ENCODE data around the gene POLDIP2. TPM values are rescaled to one million over a fixed set of nuclear protein-coding genes. Genes with fewer than 3 reads are reported as not detected.

POLDIP2 gene
- total and polyA plus RNA-seq, 2 of the 13 experiments (the other 11 are each of a cell fraction or from before 2014, with no cell fraction given) = 85.9 to 114 TPM

- TF ChIP-seq PRDM10 (CRISPR knock-in tag; IDR thresholded peaks at IDR 0.05; ENCODE audit: low read depth) = no peak
- no peak for TF ChIP-seq CCAR2 (optimal IDR thresholded peaks at IDR 0.05; ENCODE audit: low read depth, low read length)
- TF ChIP-seq ZNF691 (CRISPR knock-in tag; IDR thresholded peaks at IDR 0.05; ENCODE audit: borderline replicate concordance, low read depth) = no peak; the same call in 1 of the 2 replicates
- peak; percentile 75; the same call in 1 of the 2 replicates for TF ChIP-seq ZNF503 (CRISPR knock-in tag; IDR thresholded peaks at IDR 0.05)
- TF ChIP-seq ZBTB8A (CRISPR knock-in tag; IDR thresholded peaks at IDR 0.05; ENCODE audit: borderline replicate concordance, low read depth) = no peak
- peak; percentile 58 for TF ChIP-seq GABPB1 (CRISPR knock-in tag; IDR thresholded peaks at IDR 0.05)
- TF ChIP-seq BORCS8-MEF2B (CRISPR knock-in tag; IDR thresholded peaks at IDR 0.05) = 0 out of 2 replicates have a peak, but pooled peaks have one; percentile 17
- peak; percentile 72 for TF ChIP-seq PHF21A (CRISPR knock-in tag; IDR thresholded peaks at IDR 0.05)
- TF ChIP-seq PRDM15 (CRISPR knock-in tag; IDR thresholded peaks at IDR 0.05) = peak; percentile 67
- TF ChIP-seq ZNF564 (CRISPR knock-in tag; IDR thresholded peaks at IDR 0.05) = no peak
- TF ChIP-seq ZNF766 (CRISPR knock-in tag; IDR thresholded peaks at IDR 0.05; ENCODE audit: borderline replicate concordance) = 0 out of 2 replicates have a peak, but pooled peaks have one; percentile 64
- TF ChIP-seq SKI (IDR thresholded peaks at IDR 0.05; ENCODE audit: partially characterized antibody) = peak; percentile 85
- 0 out of 2 replicates have a peak, but pooled peaks have one; percentile 25 for TF ChIP-seq SIX4 (CRISPR knock-in tag; IDR thresholded peaks at IDR 0.05)
- no peak for TF ChIP-seq SP1 (IDR thresholded peaks at IDR 0.05)
- TF ChIP-seq SP1 (CRISPR knock-in tag; IDR thresholded peaks at IDR 0.05) = no peak; the same call in 1 of the 2 replicates
- 0 out of 2 replicates have a peak, but pooled peaks have one; percentile 20 for TF ChIP-seq ZBTB42 (CRISPR knock-in tag; IDR thresholded peaks at IDR 0.05)
- TF ChIP-seq CREBL2 (CRISPR knock-in tag; IDR thresholded peaks at IDR 0.05; ENCODE audit: borderline replicate concordance) = no peak
Measured at GRCh38 chr17:28404812-28405570, 47.7 kb upstream of the POLDIP2 start (continued).
